WTC11 (cell line): ENCODE measurements around the gene DSC3. TPM values are rescaled to one million over a fixed set of nuclear protein-coding genes. Genes with fewer than 3 reads are reported as not detected.

Source experiments
- ATAC-seq: fragments of 200-7000 bp; cut with Tn5 transposase; 2 replicates; pipeline ENCODE4 v1.10.0; 2021; ENCODE audit warnings: mild to moderate bottlenecking, moderate library complexity
- CTCF ChIA-PET: fragments of 300-600 bp; sonication (Branson Sonifier 250); formaldehyde crosslinking; loops from one replicate; lab custom pipeline; 2021; ENCODE audit warnings: antibody characterized with exemption; lab: Charles Lee
- POLR2A ChIA-PET: fragments of 350-600 bp; sonication (Branson Sonifier 250); formaldehyde crosslinking; loops from one replicate; lab custom pipeline; 2021; ENCODE audit warnings: antibody characterized with exemption; lab: Charles Lee
- DNase-seq: peaks from one replicate; pipeline ENCODE4 v3.0.0; 2021; ENCODE audit warnings: low spot score
- H3K27ac Mint-ChIP-seq: 2 replicates; pipeline ENCODE4 v1.8.0; 2021; ENCODE audit warnings: mixed read lengths
- H3K27me3 Mint-ChIP-seq: 2 replicates; pipeline ENCODE4 v1.8.0; 2021; ENCODE audit warnings: low read depth, mild to moderate bottlenecking, moderate library complexity, mixed read lengths
- H3K36me3 Mint-ChIP-seq: 2 replicates; pipeline ENCODE4 v1.8.0; 2021; ENCODE audit warnings: mixed read lengths
- H3K4me1 Mint-ChIP-seq: 2 replicates; pipeline ENCODE4 v1.8.0; 2022; ENCODE audit warnings: mixed read lengths
- H3K4me3 Mint-ChIP-seq: 2 replicates; pipeline ENCODE4 v1.8.0; 2021; ENCODE audit warnings: mild to moderate bottlenecking, moderate library complexity, mixed read lengths
- H3K9me3 Mint-ChIP-seq: 2 replicates; pipeline ENCODE4 v1.8.0; 2021; ENCODE audit warnings: mixed read lengths
- ATF3 ChIP-seq: sonication (generic); formaldehyde crosslinking; conservative IDR thresholded peaks from 2 replicates; pipeline ENCODE4 v1.8.1; 2022; ENCODE audit warnings: mild to moderate bottlenecking, missing genetic modification reagents
- GTF2I ChIP-seq: fragments of 250-450 bp; sonication (Bioruptor Pico); conservative IDR thresholded peaks from 2 replicates; pipeline ENCODE4 v1.4.0; 2021; ENCODE audit warnings: mild to moderate bottlenecking
- HMGA2 ChIP-seq: fragments of 250-450 bp; sonication (Bioruptor Pico); IDR thresholded peaks from 2 replicates; pipeline ENCODE4 v1.4.0; 2021; ENCODE audit warnings: mild to moderate bottlenecking, moderate library complexity
- HMGXB4 ChIP-seq: sonication (generic); formaldehyde crosslinking; IDR thresholded peaks from 2 replicates; pipeline ENCODE4 v1.8.1; 2023; ENCODE audit warnings: mild to moderate bottlenecking, moderate library complexity, missing genetic modification reagents
- JUN ChIP-seq: sonication (generic); formaldehyde crosslinking; IDR thresholded peaks from 2 replicates; pipeline ENCODE4 v1.8.0; 2023; ENCODE audit warnings: mild to moderate bottlenecking, missing genetic modification reagents
- MLX ChIP-seq: sonication (generic); formaldehyde crosslinking; IDR thresholded peaks from 2 replicates; pipeline ENCODE4 v1.8.1; 2023; ENCODE audit warnings: mild to moderate bottlenecking, missing genetic modification reagents, moderate library complexity
- NFATC4 ChIP-seq: fragments of 250-450 bp; sonication (Bioruptor Pico); IDR thresholded peaks from 2 replicates; pipeline ENCODE4 v1.9.0; 2021; ENCODE audit warnings: mild to moderate bottlenecking
- NFYB ChIP-seq: sonication (generic); formaldehyde crosslinking; conservative IDR thresholded peaks from 2 replicates; pipeline ENCODE4 v1.8.0; 2022; ENCODE audit warnings: low read depth, missing genetic modification reagents
- PREB ChIP-seq: sonication (generic); formaldehyde crosslinking; IDR thresholded peaks from 2 replicates; pipeline ENCODE4 v1.8.1; 2022; ENCODE audit warnings: mild to moderate bottlenecking, missing genetic modification reagents, moderate library complexity, borderline replicate concordance
- RORB ChIP-seq: fragments of 250-450 bp; sonication (Bioruptor Pico); IDR thresholded peaks from 2 replicates; pipeline ENCODE4 v1.9.0; 2021; ENCODE audit warnings: mild to moderate bottlenecking
- TEAD1 ChIP-seq: sonication (generic); formaldehyde crosslinking; IDR thresholded peaks from 2 replicates; pipeline ENCODE4 v1.8.0; 2022; ENCODE audit warnings: mild to moderate bottlenecking, missing genetic modification reagents
- USF1 ChIP-seq: sonication (generic); formaldehyde crosslinking; IDR thresholded peaks from 2 replicates; pipeline ENCODE4 v1.8.0; 2022; ENCODE audit warnings: mild to moderate bottlenecking, missing genetic modification reagents
- ZNF263 ChIP-seq: sonication (generic); formaldehyde crosslinking; IDR thresholded peaks from 2 replicates; pipeline ENCODE4 v1.8.1; 2022; ENCODE audit warnings: low read depth, mild to moderate bottlenecking, moderate library complexity, missing genetic modification reagents
- ZNF317 ChIP-seq: sonication (generic); formaldehyde crosslinking; IDR thresholded peaks from 2 replicates; pipeline ENCODE4 v1.8.1; 2023; ENCODE audit warnings: low read depth, mild to moderate bottlenecking, moderate library complexity, missing genetic modification reagents, borderline replicate concordance
- ZNF396 ChIP-seq: fragments of 250-450 bp; sonication (Bioruptor Pico); IDR thresholded peaks from 2 replicates; pipeline ENCODE4 v1.8.0; 2021; ENCODE audit warnings: mild to moderate bottlenecking, moderate library complexity, borderline replicate concordance
- ZNF425 ChIP-seq: fragments of 250-450 bp; sonication (Bioruptor Pico); conservative IDR thresholded peaks from 2 replicates; pipeline ENCODE4 v1.9.0; 2021; ENCODE audit warnings: mild to moderate bottlenecking
- ZSCAN18 ChIP-seq: fragments of 250-450 bp; sonication (Bioruptor Pico); IDR thresholded peaks from 2 replicates; pipeline ENCODE4 v2.1.2; 2022; ENCODE audit warnings: mild to moderate bottlenecking, moderate library complexity
- total RNA-seq: library from RNA; stranded (reverse); gene quantifications from 3 replicates; pipeline ENCODE4 v1.2.3, GENCODE V29; 2021

The DSC3 gene
- total RNA-seq, 1 experiment from 2014 or later = 2.6 TPM

GRCh38 chr18:31042084-31042405, 497 bp downstream of the DSC3 start:
- DNase-seq (no peak), ATAC-seq (peak; percentile 23)
- Mint-ChIP-seq H3K9me3 (no peaks in the 10 kb centered on the region), H3K27ac (peak overlapping the region; percentile 33; the same call in 1 of the 2 replicates), H3K27me3 (peaks cover 74% of the 10 kb centered on the region), H3K4me3 (peak overlapping the region; percentile 89), H3K36me3 (no peaks in the 10 kb centered on the region)
- POLR2A ChIA-PET = interaction anchor here (0.6 to 1.1 kb wide), 3 partner anchors 18 to 458 kb away, joined by 3 to 6 read pairs (median 3); no protein-coding TSS in a partner anchor
- TF ChIP-seq ZNF396 (CRISPR knock-in tag) (no peak), HMGXB4 (CRISPR knock-in tag) (0 out of 2 replicates have a peak, but pooled peaks have one; percentile 9)
- TF ChIP-seq, all 79 proteins: peak for 1
- CTCF ChIA-PET = interaction anchor here (1.4 kb wide), 1 partner anchor 383 kb away, joined by 3 read pairs; no protein-coding TSS in a partner anchor
- H3K4me1 Mint-ChIP-seq = peaks cover 34% of the 10 kb centered on the region

GRCh38 chr18:31041271-31042083, 1.1 kb downstream of the DSC3 start:
- peak overlapping the region; percentile 89 for H3K4me3 Mint-ChIP-seq
- ChIA-PET CTCF (interaction anchor here (1.4 kb wide), 1 partner anchor 383 kb away, joined by 3 read pairs; no protein-coding TSS in a partner anchor), POLR2A (interaction anchor here (1.1 to 1.2 kb wide), 3 partner anchors 18 to 459 kb away, joined by 3 to 4 read pairs (median 3); no protein-coding TSS in a partner anchor)
- DNase-seq = peak; percentile 37
- peak; percentile 38; the same call in 1 of the 2 replicates for TF ChIP-seq ZNF263 (CRISPR knock-in tag)
- no peak for TF ChIP-seq NFYB (CRISPR knock-in tag)
- TF ChIP-seq ZSCAN18 = no peak
- TF ChIP-seq, all 79 proteins: peak for 1
- Mint-ChIP-seq H3K9me3 (no peaks in the 10 kb centered on the region), H3K27ac (no peak overlapping the region), H3K36me3 (no peaks in the 10 kb centered on the region), H3K4me1 (peaks cover 34% of the 10 kb centered on the region), H3K27me3 (peaks cover 71% of the 10 kb centered on the region)
- ATAC-seq = peak; percentile 37

- peak overlapping the region; percentile 89 for H3K4me3 Mint-ChIP-seq
- H3K9me3 Mint-ChIP-seq = no peaks in the 10 kb centered on the region
- no peaks in the 10 kb centered on the region for H3K36me3 Mint-ChIP-seq
- 0 out of 2 replicates have a peak, but pooled peaks have one; percentile 7 for ATAC-seq
- peaks cover 67% of the 10 kb centered on the region for H3K27me3 Mint-ChIP-seq
- H3K27ac Mint-ChIP-seq = no peak overlapping the region
- DNase-seq = peak; percentile 28
- ChIA-PET POLR2A (interaction anchor here (1.2 kb wide), 1 partner anchor 59 kb away, joined by 4 read pairs; no protein-coding TSS in a partner anchor), CTCF (interaction anchor here (1.4 kb wide), 1 partner anchor 384 kb away, joined by 3 read pairs; no protein-coding TSS in a partner anchor)
- H3K4me1 Mint-ChIP-seq = peaks cover 34% of the 10 kb centered on the region
- TF ChIP-seq MLX (CRISPR knock-in tag) (no peak), ZNF317 (CRISPR knock-in tag) (no peak), JUN (CRISPR knock-in tag) (no peak), PREB (CRISPR knock-in tag) (no peak), USF1 (no peak), GTF2I (CRISPR knock-in tag) (no peak), RORB (no peak), HMGA2 (CRISPR knock-in tag) (no peak), ATF3 (CRISPR knock-in tag) (no peak), ZNF425 (CRISPR knock-in tag) (no peak), NFATC4 (CRISPR knock-in tag) (no peak), TEAD1 (CRISPR knock-in tag) (no peak)
Measured at GRCh38 chr18:31040686-31041270, 1.8 kb downstream of the DSC3 start.
